K562 (cell line): ENCODE results near the gene ERLIN1. TPM values are rescaled to one million over a fixed set of nuclear protein-coding genes. Genes with fewer than 3 reads are reported as not detected.
A peak's percentile ranks its signal among the peaks of the same experiment; 100 is the strongest.

Experiments used
- ASH1L ChIP-seq: fragments of 450-650 bp; IDR thresholded peaks from 2 replicates; pipeline ENCODE4 v1.6.1; 2018; ENCODE audit warnings: borderline replicate concordance, mild to moderate bottlenecking, low read depth; ENCODE audit not compliant: partially characterized antibody
- BRCA1 ChIP-seq, 2 experiments: fragments of 450-650 bp in 1 of 2; sonication (generic) in 1 of 2; formaldehyde crosslinking in 1 of 2; IDR thresholded peaks; 2 replicates each; pipeline versions ENCODE4 v1.5.0 to v1.6.1; 2017 to 2020; ENCODE audit warnings: mild to moderate bottlenecking in 1 of 2, missing genetic modification reagents in 1 of 2
- CEBPG ChIP-seq, 3 experiments: fragments of 200-800 bp in 1 of 3; sonication (Bioruptor generic) in 1 of 3; sonication (generic) in 1 of 3; formaldehyde crosslinking in 1 of 3; IDR thresholded peaks in 2 of 3; conservative IDR thresholded peaks in 1 of 3; 2 replicates each; pipeline versions ENCODE4 v1.6.1 to v1.8.0; 2016 to 2022; ENCODE audit warnings: missing compliant biosample characterization in 2 of 3, missing genetic modification characterization in 2 of 3, mild to moderate bottlenecking in 1 of 3, missing genetic modification reagents in 1 of 3
- ESRRA ChIP-seq: fragments of 450-650 bp; IDR thresholded peaks from 2 replicates; pipeline ENCODE4 v1.6.1; 2014; ENCODE audit warnings: low read depth, mild to moderate bottlenecking, moderate library complexity, borderline replicate concordance
- ETV1 ChIP-seq: fragments of 450-650 bp; conservative IDR thresholded peaks from 2 replicates; pipeline ENCODE4 v1.6.1; 2016; ENCODE audit warnings: missing genetic modification characterization, control low read depth, low read depth, missing compliant biosample characterization
- FIP1L1 ChIP-seq: fragments of 200-400 bp; formaldehyde crosslinking; IDR thresholded peaks from 2 replicates; pipeline ENCODE4 v1.6.1; 2018; ENCODE audit warnings: mild to moderate bottlenecking, low read depth, low read length; ENCODE audit not compliant: poor library complexity, severe bottlenecking
- GABPB2 ChIP-seq: fragments of 250-450 bp; sonication (Bioruptor Pico); conservative IDR thresholded peaks from 2 replicates; pipeline ENCODE4 v1.5.1; 2021; ENCODE audit warnings: mild to moderate bottlenecking
- JUND ChIP-seq, 2 experiments: IDR thresholded peaks; 2 replicates in 1 of 2; 3 replicates in 1 of 2; pipeline ENCODE4 v1.6.1; 2011; ENCODE audit warnings: borderline replicate concordance in 2 of 2, low read depth in 2 of 2, low read length in 2 of 2, improper control_type of control experiment in 1 of 2, missing biosample characterization in 1 of 2, missing genetic modification characterization in 1 of 2, missing genetic modification reagents in 1 of 2
- NCOA1 ChIP-seq: fragments of 450-650 bp; IDR thresholded peaks from 2 replicates; pipeline ENCODE4 v1.6.1; 2016; ENCODE audit warnings: low read depth
- NR2C2 ChIP-seq, 2 experiments: fragments of 200-800 bp in 1 of 2; sonication (Bioruptor generic) in 1 of 2; sonication (generic) in 1 of 2; formaldehyde crosslinking in 1 of 2; IDR thresholded peaks; 2 replicates each; pipeline versions ENCODE4 v1.6.1 to v1.8.0; 2016 to 2022; ENCODE audit warnings: mild to moderate bottlenecking in 1 of 2, missing compliant biosample characterization in 1 of 2, missing genetic modification characterization in 1 of 2, missing genetic modification reagents in 1 of 2
- NUFIP1 ChIP-seq: fragments of 450-650 bp; IDR thresholded peaks from 2 replicates; pipeline ENCODE4 v1.6.1; 2018; ENCODE audit not compliant: partially characterized antibody
- PHF21A ChIP-seq: fragments of 450-650 bp; IDR thresholded peaks from 2 replicates; pipeline ENCODE4 v1.6.1; 2017; ENCODE audit warnings: low read depth, borderline replicate concordance
- POLR2A ChIP-seq: fragments of 450-650 bp; conservative IDR thresholded peaks from 2 replicates; pipeline ENCODE4 v1.6.1; 2016
- POU5F1 ChIP-seq: fragments of 150-350 bp; IDR thresholded peaks from 2 replicates; pipeline ENCODE4 v1.6.1; 2014; ENCODE audit warnings: borderline replicate concordance, low read length, low read depth, mild to moderate bottlenecking; ENCODE audit not compliant: partially characterized antibody
- RCOR1 ChIP-seq, 2 experiments: IDR thresholded peaks; 2 replicates each; pipeline ENCODE4 v1.6.1; 2012; ENCODE audit warnings: low read depth in 2 of 2, low read length in 2 of 2, borderline replicate concordance in 1 of 2, improper control_type of control experiment in 1 of 2
- RHOXF2B ChIP-seq: fragments of 250-450 bp; sonication (Bioruptor Pico); conservative IDR thresholded peaks from 2 replicates; pipeline ENCODE4 v1.5.1; 2021
- TCF7L2 ChIP-seq: fragments of 150-350 bp; IDR thresholded peaks from 2 replicates; pipeline ENCODE4 v1.6.1; 2016; ENCODE audit warnings: low read depth, mild to moderate bottlenecking, low read length, moderate library complexity
- TGIF2 ChIP-seq: sonication (generic); formaldehyde crosslinking; IDR thresholded peaks from 2 replicates; pipeline ENCODE4 v1.8.1; 2022; ENCODE audit warnings: mild to moderate bottlenecking, missing genetic modification reagents, moderate library complexity
- ZBTB33 ChIP-seq: sonication (generic); formaldehyde crosslinking; IDR thresholded peaks from 2 replicates; pipeline ENCODE4 v1.8.1; 2023; ENCODE audit warnings: mild to moderate bottlenecking, missing genetic modification reagents
- ZNF197 ChIP-seq: fragments of 200-800 bp; sonication (Bioruptor generic); IDR thresholded peaks from 2 replicates; pipeline ENCODE4 v1.6.1; 2016; ENCODE audit warnings: low read depth, missing genetic modification characterization, missing compliant biosample characterization
- ZNF584 ChIP-seq: fragments of 200-800 bp; sonication (Bioruptor generic); IDR thresholded peaks from 2 replicates; pipeline ENCODE4 v1.6.1; 2016; ENCODE audit warnings: low read depth, mild to moderate bottlenecking, missing genetic modification characterization, missing compliant biosample characterization
- ZNF717 ChIP-seq: fragments of 250-450 bp; sonication (Bioruptor Pico); IDR thresholded peaks from 2 replicates; pipeline ENCODE4 v1.5.0; 2021
- polyA plus RNA-seq, 8 experiments: library from polyadenylated mRNA; depleted of rRNA in 4 of 8; stranded (reverse) in 5 of 8; unstranded in 3 of 8; fragments of >200 nt; fragmentation: Nextera tagmentation in 2 of 8; fragmentation: Illumina TruSeq in 1 of 8; extraction: Ambion mirVana in 2 of 8; extraction: Trizol in 1 of 8; gene quantifications; 2 replicates each; pipeline versions ENCODE4 v1.2.1 to v1.2.3, GENCODE V29; 2011 to 2014; ENCODE audit warnings: inconsistent platforms in 1 of 8, missing spikeins in 1 of 8
- total RNA-seq, 7 experiments: library from RNA; depleted of rRNA in 6 of 7; stranded (reverse); fragments of >200 nt in 6 of 7; fragmentation: Illumina TruSeq in 2 of 7; extraction: Trizol in 2 of 7; gene quantifications; 2 replicates each; pipeline versions ENCODE4 v1.2.1 to v1.2.3, GENCODE V29; 2011 to 2021; ENCODE audit warnings: low replicate concordance in 1 of 7
- TF ChIP-seq, protein P1 (sequence below): fragments of 450-650 bp; formaldehyde crosslinking; IDR thresholded peaks from 2 replicates; pipeline ENCODE4 v1.4.0; 2020; ENCODE audit warnings: mild to moderate bottlenecking, mixed read lengths

The ERLIN1 gene
- total and polyA plus RNA-seq, 9 of the 15 experiments (the other 6 are each of a cell fraction or from before 2014, with no cell fraction given): 9.8 to 26.8 (median 15.5) TPM

DNA sequence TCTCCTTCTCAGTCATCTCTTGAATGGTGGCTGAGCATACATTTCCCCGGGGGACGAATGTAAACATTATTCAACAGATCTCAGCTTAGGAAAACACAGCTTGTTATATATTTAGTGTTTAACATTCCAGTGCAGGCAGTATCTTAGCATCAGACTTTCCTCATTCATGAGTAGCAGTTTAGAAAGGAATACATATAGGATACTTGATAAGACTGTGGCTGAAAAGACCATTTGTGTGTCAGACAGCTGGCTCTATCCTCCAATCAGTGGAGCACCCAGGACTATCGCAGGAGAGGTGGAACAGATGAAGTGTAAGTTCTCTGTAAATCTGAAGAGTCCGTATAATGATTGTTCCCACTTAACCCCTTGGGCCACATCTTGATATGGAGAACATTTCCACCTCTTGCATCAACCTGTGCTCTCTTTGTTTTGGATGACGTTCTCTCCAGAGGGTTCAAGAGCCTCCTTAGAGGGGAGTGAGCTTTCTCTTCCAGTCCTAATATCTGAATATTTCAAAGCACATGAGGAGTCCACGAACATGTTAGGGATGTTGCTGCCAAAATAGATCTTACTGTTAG is 34.0 kb downstream of the ERLIN1 start (continued):
- TF ChIP-seq, protein P1, sequence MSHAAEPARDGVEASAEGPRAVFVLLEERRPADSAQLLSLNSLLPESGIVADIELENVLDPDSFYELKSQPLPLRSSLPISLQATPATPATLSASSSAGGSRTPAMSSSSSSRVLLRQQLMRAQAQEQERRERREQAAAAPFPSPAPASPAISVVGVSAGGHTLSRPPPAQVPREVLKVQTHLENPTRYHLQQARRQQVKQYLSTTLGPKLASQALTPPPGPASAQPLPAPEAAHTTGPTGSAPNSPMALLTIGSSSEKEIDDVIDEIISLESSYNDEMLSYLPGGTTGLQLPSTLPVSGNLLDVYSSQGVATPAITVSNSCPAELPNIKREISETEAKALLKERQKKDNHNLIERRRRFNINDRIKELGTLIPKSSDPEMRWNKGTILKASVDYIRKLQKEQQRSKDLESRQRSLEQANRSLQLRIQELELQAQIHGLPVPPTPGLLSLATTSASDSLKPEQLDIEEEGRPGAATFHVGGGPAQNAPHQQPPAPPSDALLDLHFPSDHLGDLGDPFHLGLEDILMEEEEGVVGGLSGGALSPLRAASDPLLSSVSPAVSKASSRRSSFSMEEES (CRISPR knock-in tag): no peak
- no peak for TF ChIP-seq TCF7L2
- no peak for TF ChIP-seq FIP1L1
- no peak for TF ChIP-seq ZNF197
- TF ChIP-seq ZNF584 (CRISPR knock-in tag): peak; percentile 49; the same call in 1 of the 2 replicates
- TF ChIP-seq ETV1 (tag): 0 out of 2 replicates have a peak, but pooled peaks have one; percentile 6
- TF ChIP-seq ZBTB33 (CRISPR knock-in tag): no peak
- TF ChIP-seq RHOXF2B: no peak
- no peak for TF ChIP-seq ZNF717 (CRISPR knock-in tag)
- TF ChIP-seq RCOR1 (IDR thresholded peaks at IDR 0.05; ENCODE audit: borderline replicate concordance in 1 of 2, low read depth in 2 of 2, low read length in 2 of 2): peak in 1 of 2 experiments; percentile 76; a peak in 1 of 4 replicates
- no peak for TF ChIP-seq POLR2A
- peak; percentile 77 for TF ChIP-seq CEBPG (CRISPR knock-in tag; IDR thresholded peaks at IDR 0.05)
- TF ChIP-seq CEBPG (tag; conservative IDR thresholded peaks at IDR 0.05 in 1 of 2, IDR thresholded peaks at IDR 0.05 in 1 of 2): peak in 1 of 2 experiments; percentile 92; a peak in 2 of 4 replicates
- TF ChIP-seq POU5F1: no peak
- TF ChIP-seq GABPB2: no peak
- no peak for TF ChIP-seq ASH1L
- TF ChIP-seq ESRRA: no peak
- no peak for TF ChIP-seq BRCA1 (IDR thresholded peaks at IDR 0.05)
- TF ChIP-seq BRCA1 (CRISPR knock-in tag; IDR thresholded peaks at IDR 0.05): no peak
- 0 out of 2 replicates have a peak, but pooled peaks have one; percentile 7 for TF ChIP-seq JUND (IDR thresholded peaks at IDR 0.05; ENCODE audit: borderline replicate concordance, low read depth, low read length)
- TF ChIP-seq JUND (tag; IDR thresholded peaks at IDR 0.05; ENCODE audit: borderline replicate concordance, low read depth, low read length): no peak
- no peak for TF ChIP-seq NUFIP1
- no peak for TF ChIP-seq TGIF2
- TF ChIP-seq NCOA1: no peak
- no peak for TF ChIP-seq NR2C2 (CRISPR knock-in tag; IDR thresholded peaks at IDR 0.05)
- TF ChIP-seq NR2C2 (tag; IDR thresholded peaks at IDR 0.05): no peak; the same call in 1 of the 2 replicates
- no peak for TF ChIP-seq PHF21A
- TF ChIP-seq, all 486 proteins: peak for 11
